ENCODE measurements around the gene C6.

DNA sequence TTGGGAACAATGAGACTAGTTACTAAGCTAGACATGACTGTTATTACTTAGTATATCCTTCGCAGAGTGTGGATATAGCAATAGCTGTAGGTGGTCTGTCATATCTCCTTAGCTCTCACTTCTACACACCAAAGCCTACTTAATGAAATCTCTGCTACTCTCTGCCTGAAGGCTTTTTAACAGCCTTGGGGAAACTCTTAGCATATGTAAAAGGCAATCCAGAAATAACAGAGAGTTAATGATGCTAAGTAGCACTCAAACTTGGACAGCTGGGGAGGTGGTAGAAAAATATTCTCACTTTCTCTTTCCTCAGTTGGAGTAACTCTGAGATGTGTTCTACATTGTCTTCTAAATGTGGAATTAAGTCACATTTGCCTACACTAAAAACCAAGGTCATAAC, 30.2 kb upstream of the C6 start:
- TF ChIP-seq ZNF622 (IDR thresholded peaks at IDR 0.05) (no peak), SUPT20H (IDR thresholded peaks at IDR 0.05; ENCODE audit: borderline replicate concordance, control insufficient read depth, low read depth, low read length) (no peak), SP1 (IDR thresholded peaks at IDR 0.05; ENCODE audit: low read depth, low read length) (no peak)
